GM19467 (cell line): ENCODE data around the gene PPP2R5C.

ENCODE experiments used
- ATAC-seq: cut with Tn5 transposase; IDR thresholded peaks from one replicate; pipeline ENCODE4 v1.9.1; 2021; ENCODE audit warnings: mild to moderate bottlenecking, moderate library complexity; ENCODE audit not compliant: unreplicated experiment

PPP2R5C gene

DNA sequence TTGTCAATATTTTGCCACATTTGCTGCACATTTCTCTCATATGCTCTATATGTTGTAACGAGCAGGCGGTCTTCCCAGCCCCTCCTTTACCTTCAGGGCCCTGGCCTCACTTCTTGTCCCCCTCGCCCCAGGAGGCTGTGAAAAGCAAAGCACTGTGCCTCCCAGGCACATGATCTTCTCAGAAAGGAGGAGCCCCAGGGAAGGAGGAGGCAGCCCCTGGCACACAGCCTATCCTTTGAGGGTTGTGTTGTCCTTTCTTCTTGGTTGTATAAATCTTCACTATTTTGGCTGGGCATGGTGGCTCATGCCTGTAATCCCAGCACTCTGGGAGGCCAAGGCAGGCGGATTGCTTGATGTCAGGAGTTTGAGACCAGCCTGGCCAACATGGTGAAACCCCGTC lies 77.0 kb downstream of the PPP2R5C start:
- no peak for ATAC-seq

DNA sequence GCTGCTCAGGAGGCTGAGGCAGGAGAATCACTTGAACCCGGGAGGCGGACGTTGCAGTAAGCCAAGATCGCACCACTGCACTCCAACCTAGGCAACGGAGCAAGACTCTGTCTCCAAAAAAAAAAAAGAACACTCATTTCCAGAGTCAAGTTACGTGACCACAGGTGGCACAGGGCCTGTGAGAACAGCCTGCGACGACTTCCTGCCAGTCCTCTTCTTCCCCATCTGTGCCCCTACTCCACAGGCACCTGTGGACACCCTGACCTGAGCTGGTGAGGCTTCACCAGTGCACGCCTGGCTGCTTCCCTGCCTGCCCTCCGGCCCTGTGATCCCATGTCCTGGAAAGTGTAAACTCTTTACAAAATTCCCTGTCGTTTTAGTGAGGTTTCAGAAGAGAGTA lies 77.7 kb downstream of the PPP2R5C start:
- no peak for ATAC-seq

DNA sequence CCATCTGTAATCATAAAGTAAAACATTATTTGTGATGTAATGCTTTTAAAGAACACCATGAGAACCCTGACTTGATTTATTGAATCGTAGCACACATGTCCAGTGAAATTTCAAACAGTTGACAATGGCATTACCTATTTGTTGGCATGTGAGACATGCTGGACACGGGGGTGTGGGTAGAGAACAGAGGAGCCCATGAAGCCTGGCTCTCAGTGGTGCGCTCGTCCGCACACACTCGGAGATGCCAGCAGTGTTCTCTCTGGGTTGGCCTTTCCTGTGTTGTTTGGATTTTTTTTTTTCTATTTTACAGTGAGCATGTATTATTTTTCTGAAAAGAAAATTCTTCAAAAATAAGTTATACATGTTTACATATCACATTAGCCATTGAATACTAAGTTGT lies 78.2 kb downstream of the PPP2R5C start:
- ATAC-seq: no peak

DNA sequence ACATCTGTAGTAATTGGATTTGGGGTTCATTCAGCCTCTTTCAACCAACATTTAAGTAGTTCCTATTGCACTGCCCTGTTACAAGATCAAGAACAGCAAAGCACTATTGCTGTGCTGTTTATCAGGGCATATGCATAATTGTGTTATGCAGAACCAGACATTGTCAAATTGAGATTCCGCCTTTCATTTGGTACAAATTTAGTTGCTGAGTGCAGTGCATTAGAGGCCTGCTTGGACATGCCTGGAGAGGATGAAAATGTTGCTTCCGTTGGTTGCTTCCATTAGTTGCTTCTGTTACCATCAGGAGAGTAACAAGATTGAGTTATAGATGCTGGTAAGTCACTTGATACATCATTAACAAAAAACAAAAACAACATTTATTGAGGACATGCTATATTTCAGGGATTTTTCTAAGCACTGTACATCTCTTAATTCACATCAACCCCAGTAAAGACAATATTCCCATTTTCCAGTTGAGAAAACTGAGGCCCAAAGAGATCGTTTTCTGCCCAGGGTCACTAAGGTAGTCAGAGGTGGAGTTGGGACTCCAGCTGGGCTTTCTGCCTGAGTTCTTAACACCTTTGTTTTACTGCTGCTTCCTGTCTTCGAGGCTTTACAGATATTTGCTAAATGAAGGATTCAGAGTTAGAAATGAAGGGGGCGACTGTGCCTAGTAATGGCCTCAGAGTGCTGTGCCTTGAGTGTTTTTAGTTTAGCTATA lies 79.3 kb downstream of the PPP2R5C start:
- no peak for ATAC-seq

DNA sequence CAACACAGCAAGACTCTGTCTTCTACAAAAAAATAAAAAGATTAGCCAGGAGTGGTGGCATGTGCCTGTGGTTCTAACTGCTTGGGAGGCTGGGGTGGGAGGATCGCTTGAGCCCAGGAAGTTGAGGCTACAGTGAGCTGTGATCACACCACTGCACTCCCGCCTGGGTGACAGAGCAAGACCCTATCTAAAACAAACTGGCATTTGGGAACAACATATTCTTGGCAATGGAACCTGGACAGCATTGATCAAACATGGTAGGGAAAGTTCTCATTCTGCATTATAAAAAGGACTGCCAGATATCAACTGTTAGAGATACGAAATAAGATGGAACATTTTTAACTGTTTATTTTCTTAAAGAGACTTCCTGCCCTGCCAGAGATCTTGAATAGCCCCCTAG lies 81.5 kb downstream of the PPP2R5C start:
- ATAC-seq: no peak

DNA sequence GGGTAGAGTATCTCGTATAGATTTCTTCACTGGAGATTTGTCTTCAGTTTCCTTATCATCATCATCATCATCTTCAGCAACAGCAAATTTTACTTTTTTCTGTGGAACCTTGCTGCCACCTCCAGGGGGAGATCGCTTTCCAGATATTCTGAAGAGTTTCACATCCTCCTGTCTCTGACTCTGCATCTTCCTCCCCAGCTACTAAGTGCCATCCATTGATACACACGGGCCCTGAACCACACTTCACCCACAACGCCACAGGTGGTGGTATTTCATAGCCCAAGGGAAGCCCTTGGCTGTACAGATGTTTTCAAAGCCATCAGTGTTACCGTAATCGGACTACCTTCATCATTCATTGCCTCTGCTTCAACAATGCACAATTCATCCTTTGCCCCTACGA lies 82.2 kb downstream of the PPP2R5C start:
- peak; percentile 54 for ATAC-seq

DNA sequence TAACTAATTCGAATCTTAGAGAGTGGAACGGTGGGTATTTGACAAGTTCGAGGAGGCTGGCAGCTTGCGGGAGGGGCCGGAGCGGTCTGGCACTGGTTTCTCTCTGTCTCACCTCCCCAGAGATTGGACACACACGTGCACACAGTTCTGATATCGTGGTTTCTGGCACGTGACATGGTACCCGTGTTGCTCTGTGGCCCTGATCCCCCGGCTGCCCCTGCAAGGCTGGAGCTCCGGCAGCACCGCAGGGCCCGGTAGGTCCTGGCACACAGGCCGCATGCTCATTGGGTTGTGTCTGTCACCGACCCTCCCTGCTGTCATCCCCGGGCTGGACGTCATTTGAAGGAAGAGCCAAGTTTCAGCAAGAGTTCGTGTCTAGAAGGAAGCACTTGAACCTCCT lies 82.7 kb downstream of the PPP2R5C start:
- no peak for ATAC-seq

DNA sequence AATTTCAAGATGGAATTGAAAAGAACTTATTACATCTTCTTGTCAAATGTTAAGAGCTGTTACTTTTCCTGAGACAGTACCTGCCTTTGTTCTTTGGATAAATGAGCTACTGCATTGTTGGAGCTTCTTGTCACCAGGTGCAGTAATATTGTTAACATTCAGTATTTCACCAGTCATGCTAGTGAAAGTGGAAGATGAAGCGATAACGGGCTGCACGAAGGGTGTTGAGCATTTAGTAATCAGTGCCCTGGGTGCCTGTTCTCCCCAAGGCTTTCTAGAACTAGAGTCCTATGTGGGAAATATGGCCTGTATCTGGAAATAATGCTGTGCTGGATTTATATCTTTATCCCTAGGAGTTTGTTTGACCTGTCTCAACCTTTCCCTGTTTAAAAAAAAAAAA lies 83.2 kb downstream of the PPP2R5C start:
- no peak for ATAC-seq

DNA sequence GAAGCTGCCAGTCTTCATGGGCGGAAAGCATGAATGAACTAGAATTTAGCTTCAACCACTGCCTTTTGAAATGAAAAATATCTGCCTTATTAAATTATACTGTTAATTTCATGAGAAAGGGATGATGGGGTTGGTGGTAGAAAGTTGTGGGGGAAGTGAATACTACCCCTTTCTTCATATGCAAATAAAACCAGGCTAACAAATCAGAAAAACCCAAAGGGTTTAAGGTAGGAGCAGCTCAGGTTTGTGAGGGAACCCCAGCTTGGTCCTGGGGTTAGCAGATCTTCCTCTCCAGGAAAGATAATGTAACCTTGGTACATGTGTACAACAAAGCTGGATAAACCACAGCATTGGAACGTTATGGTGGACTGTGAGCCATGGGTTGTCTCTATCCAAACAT lies 84.0 kb downstream of the PPP2R5C start:
- no peak for ATAC-seq

DNA sequence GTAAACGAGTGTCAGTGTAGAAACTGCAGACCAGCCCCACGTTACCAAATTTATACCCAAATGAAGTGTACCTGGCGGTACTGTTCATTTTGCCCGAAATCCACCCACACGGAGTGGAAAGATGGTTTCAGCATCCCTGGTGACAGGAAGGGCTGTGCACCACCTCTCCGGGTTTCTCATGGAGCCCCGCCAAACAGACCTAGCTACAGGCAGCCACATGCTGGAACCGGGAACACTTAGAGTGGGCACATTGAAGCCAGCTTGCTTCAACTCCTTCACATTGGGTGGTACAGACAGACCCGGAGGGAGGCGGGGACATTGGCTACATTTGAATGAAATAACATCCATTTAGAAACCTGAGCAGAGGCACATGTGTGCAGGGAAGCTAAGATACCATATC lies 84.4 kb downstream of the PPP2R5C start:
- ATAC-seq: no peak

DNA sequence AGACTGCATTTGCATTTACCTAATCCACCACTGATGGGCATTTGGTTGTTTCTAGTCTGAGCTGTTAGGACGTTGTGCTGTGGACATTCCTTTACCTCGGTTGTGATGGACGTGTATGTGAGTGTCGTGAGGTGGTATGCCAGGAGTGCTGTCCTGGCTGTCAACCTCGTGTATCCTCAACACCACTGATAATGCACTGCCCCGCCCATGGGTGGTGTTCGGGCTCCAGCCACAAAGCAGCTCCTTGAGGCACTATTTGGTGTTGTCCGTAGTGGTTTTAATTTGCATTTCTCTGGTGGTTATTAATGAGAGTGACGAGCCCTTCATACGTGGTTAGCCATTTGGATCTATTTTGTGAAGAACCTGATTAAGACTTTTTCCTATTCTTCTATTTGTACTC lies 87.6 kb downstream of the PPP2R5C start:
- ATAC-seq: peak; percentile 61

DNA sequence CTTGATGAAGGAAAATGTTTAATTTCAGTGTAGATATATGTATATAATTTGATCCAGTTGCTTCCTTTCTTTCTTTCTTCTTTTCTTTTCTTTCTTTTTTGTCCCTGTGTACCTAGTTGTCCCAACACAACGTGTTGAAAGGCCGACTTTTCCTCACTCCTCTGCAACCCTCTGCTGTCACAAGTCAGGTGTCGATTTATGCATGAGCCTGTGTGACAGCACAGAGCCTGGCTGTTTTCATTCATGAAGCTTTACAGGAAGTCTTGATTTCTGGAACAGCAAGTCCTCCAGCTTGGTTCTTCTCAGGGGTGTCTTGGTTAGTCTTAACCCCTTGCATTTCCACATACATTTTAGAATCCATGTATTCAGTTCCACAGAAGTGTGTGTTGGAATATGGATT lies 88.1 kb downstream of the PPP2R5C start:
- ATAC-seq: no peak

DNA sequence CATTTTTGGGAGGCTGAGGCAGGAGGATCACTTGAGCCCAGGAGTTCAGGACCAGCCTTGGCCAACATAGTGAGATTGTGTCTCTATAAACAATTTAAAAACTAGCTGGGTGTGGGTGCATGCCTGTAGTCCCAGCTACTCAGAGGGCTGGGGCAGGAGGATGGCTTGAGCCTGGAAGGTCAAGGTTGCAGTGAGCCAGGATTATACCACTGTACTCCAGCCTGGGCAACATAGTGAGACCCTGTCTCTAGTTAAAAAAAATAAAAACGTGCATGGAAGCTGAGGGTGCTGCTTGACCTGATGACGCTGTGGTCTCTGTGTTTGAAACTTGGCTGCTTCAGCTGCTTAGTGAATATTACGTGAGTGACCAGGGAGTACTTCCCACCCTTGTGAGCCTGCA lies 89.7 kb downstream of the PPP2R5C start:
- no peak for ATAC-seq

DNA sequence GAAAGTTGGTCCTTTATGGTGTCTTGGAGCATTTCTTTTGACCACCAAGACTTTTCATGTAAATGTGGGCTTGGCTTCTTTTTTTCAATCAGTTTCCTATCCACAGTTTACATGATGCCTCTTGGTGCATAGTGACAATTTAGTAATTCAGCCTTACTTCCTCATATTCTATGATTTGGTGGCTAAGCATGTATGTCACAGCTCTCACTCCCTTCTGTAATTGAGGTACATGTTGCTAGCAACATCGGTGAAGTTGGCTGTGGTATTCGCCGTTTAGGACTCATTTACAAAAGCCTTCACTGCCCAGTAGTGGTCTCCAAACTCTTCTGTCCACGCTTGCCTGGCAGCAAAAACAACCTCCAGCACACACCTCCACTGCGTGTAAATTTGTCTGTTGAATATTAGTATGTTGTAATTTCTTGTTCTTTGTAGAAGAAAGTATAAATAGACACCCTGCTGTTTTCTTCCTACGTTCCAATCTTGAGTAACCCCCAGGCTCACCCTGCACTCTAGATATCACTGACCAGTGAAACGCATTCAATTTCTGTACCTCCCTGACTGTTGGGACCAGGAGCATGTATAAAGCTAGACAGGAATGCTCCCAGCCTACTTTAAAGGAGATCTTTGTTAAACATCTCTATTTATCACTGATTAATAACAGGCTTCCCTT lies 90.4 kb downstream of the PPP2R5C start:
- ATAC-seq: no peak

DNA sequence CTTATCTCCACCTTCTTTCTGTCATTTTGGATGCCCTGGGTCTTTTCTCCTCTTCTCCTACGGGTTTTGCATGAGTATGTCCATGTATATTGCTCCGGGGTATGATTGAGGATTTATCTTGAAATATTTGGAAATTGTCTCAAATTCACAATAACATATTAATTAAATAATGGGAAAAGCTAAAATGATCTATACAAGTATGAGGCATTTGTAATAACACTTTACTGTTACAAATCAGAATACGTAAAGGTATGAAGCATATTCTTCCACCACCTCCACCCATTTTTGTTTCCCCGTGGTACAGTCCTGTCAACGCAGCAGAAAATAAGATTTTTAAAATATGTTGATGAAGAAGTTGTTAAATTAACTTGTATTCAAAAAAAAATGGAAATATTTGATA lies 91.3 kb downstream of the PPP2R5C start:
- ATAC-seq: no peak

DNA sequence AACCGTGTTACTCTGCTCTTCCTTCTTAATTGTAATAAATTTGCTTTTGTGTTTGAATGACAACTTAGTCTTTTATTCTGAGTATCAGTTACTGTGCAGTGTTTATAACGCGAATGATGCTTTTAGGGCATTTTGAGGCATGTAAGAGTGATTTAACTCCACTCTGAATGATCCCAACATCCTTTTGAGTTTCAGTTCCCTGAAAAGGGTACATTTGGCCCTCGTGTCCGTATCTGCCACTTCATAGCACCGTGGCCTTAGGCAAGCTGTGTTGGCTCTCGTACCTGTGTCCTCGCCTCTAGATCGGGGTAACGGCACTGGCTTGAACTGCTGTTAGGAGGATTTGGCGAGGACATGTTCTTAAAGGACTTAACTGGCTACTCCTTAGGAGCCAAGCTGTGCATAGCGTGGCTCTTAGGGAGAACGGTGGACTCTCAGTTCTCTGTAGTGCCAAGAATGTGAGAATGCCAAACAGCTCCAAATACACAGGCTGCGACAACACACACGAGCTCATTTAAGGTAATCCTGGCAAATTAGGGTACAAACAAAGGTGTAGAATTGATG lies 92.0 kb downstream of the PPP2R5C start:
- ATAC-seq: no peak

DNA sequence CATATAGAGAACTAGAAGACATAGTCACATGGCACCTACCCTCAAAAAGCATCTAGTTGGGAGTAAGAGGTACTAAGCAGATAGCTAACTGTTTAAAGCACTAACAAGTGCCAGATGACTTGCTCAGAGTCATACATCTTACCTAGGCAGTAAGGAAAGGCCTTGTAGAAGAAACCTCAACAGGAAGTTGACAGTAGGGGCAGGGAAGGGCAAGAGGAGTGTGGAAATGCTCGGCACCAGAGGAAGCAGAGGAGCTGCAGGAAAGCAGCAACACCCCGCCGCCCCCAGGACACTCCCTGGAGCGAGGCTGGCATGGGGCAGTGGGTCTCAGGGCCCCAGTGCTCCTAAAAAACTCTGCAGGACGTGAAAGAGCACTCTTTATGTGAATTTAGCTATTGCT lies 92.9 kb downstream of the PPP2R5C start:
- ATAC-seq: no peak

DNA sequence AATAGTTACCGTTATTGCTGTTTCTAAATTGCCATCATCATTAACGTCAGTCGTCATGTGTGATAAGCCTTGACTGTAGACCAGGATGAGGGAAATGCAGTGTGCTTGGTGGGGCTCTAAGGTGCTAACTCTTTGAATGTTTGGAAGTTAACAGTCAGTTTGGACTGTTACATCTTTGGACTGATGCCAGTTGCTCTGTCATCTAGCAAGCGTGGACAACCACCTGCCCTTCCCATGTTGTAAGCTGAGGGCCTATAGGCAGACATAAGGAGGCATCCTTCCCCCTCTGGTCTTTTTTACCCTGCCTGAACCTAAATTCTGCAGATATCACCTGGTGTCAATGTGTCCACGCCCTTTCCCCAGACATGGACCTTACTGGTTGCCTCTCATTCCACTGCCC lies 94.4 kb downstream of the PPP2R5C start:
- ATAC-seq: no peak

DNA sequence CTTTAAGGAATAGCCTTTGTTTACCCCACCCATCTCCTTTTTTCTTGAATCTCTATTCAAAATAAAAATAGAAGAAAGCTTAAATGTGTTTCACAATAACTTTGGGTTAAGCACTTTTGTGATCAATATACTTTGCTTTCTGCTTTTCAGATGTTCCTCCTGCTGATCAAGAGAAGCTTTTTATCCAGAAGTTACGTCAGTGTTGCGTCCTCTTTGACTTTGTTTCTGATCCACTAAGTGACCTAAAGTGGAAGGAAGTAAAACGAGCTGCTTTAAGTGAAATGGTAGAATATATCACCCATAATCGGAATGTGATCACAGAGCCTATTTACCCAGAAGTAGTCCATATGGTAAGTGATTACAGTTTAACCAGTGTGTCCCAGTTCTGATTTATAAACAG lies 95.0 kb downstream of the PPP2R5C start:
- ATAC-seq: no peak

DNA sequence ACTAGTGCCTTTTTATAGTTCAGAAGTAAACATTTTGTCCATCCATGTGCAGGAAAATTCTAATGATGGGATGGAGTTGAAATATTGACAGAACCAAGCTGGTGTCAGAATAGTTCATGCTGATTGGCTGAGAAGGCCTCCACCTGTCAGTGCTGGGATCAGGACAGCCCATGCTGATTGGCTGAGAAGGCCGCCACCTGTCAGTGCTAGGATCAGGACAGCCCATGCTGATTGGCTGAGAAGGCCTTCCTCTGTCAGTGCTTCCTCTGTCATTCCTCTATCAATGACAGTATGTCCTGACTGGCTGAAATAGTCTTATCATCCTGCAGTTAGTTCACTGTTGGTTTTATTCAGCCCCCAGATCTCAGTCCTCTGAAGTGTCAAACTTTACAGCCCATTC lies 95.7 kb downstream of the PPP2R5C start:
- ATAC-seq: no peak

DNA sequence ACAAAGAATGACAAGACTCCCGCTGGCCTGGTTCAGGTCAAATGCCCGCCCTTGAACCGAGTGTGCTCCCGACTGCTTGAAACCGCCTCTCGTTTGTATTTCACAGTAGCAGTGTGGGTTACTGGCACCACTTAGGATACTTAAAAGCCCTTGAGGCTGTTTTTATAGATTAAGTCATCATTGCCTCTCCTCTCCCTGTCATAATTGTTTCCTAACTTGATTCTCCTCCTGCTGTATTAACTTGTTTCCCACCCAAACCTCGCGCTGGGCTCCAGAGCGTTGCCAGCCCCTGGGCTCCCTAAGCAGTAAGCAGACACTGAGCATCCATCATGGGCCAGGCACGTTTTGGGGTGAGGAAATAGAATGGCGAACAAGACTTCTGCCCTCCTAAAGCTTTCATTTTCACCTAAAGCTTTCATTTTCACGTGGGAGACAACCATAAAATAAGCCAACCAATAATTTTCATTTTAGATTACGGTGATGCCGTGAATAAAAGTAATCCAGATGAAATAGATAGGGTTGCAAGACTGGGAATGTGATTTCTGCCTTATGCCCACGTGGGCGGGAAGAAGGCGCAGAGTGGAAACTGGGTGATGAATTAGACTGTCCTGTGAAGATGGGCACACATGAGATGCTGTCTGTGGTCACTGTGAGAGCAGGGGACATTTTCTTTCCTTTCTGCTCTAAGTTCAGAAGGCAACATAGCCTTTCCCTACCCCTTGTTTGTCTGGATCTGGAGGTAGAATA lies 97.5 kb downstream of the PPP2R5C start:
- ATAC-seq: no peak

DNA sequence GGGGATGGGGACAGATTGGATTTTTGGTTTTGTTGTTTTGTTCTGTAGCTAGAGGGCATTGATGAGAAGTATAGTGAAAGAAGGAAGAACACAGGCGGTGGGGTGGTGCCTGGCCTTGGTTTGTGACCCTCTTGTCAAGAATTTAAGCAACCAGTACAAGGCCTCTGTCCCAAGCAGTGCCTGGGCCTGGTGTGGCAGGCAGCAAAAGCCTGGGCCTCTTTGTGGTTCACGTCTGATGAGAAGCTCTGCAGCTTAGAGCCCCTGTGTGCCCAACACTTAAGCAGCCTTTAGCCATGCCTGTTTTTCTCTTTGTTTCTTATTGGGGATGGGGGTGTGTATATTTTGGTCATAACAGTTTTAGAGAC lies 98.0 kb downstream of the PPP2R5C start:
- ATAC-seq: no peak
